K562 (cell line): ENCODE data around the gene RINL. TPM values are rescaled to one million over a fixed set of nuclear protein-coding genes. Genes with fewer than 3 reads are reported as not detected.

Experiments used
- ATF2 ChIP-seq: sonication (generic); formaldehyde crosslinking; IDR thresholded peaks from 2 replicates; pipeline ENCODE4 v1.8.1; 2022; ENCODE audit warnings: missing genetic modification reagents
- BACH1 ChIP-seq: fragments of 200-800 bp; sonication (Bioruptor generic); IDR thresholded peaks from 2 replicates; pipeline ENCODE4 v1.6.1; 2016; ENCODE audit warnings: missing genetic modification characterization, missing compliant biosample characterization
- CTCF ChIP-seq, 3 experiments: IDR thresholded peaks in 2 of 3; conservative IDR thresholded peaks in 1 of 3; 2 replicates each; pipeline ENCODE4 v1.5.1; 2011 to 2012; ENCODE audit warnings: low read length in 3 of 3, mild to moderate bottlenecking in 3 of 3, control low read depth in 2 of 3, improper control_type of control experiment in 1 of 3, inconsistent platforms in 1 of 3, low read depth in 1 of 3, mixed read lengths in 1 of 3, moderate library complexity in 1 of 3; ENCODE audit not compliant: insufficient read depth in 2 of 3
- EHMT2 ChIP-seq: fragments of 450-650 bp; IDR thresholded peaks from 2 replicates; pipeline ENCODE4 v1.6.1; 2018; ENCODE audit warnings: antibody characterized with exemption
- EZH2 ChIP-seq: IDR thresholded peaks from 2 replicates; pipeline ENCODE4 v1.6.1; 2012; ENCODE audit warnings: low read depth, mild to moderate bottlenecking, inconsistent platforms, low read length, borderline replicate concordance
- FUS ChIP-seq: fragments of 200-400 bp; formaldehyde crosslinking; optimal IDR thresholded peaks from 2 replicates; pipeline ENCODE3; 2017; ENCODE audit warnings: low read depth, low read length
- HBP1 ChIP-seq: fragments of 450-650 bp; formaldehyde crosslinking; IDR thresholded peaks from 2 replicates; pipeline ENCODE4 v1.4.0; 2022; ENCODE audit warnings: missing genetic modification characterization
- KDM5B ChIP-seq: fragments of 200-600 bp; sonication (generic); IDR thresholded peaks from 2 replicates; pipeline ENCODE4 v1.6.1; 2012; ENCODE audit warnings: low read depth, mild to moderate bottlenecking, moderate library complexity, low read length, control low read depth, inconsistent platforms; ENCODE audit not compliant: insufficient replicate concordance
- NCOA6 ChIP-seq: fragments of 450-650 bp; IDR thresholded peaks from 2 replicates; pipeline ENCODE4 v1.6.1; 2017; ENCODE audit warnings: mild to moderate bottlenecking
- PYGO2 ChIP-seq: fragments of 450-650 bp; IDR thresholded peaks from 2 replicates; pipeline ENCODE4 v1.6.1; 2016; ENCODE audit warnings: mild to moderate bottlenecking, missing genetic modification characterization, moderate library complexity, missing compliant biosample characterization
- SAFB2 ChIP-seq: fragments of 200-400 bp; formaldehyde crosslinking; IDR thresholded peaks from 2 replicates; pipeline ENCODE4 v1.6.1; 2018; ENCODE audit warnings: borderline replicate concordance, low read length, low read depth, moderate library complexity; ENCODE audit not compliant: severe bottlenecking
- SNIP1 ChIP-seq: fragments of 450-650 bp; IDR thresholded peaks from 2 replicates; pipeline ENCODE4 v1.7.1; 2017; ENCODE audit warnings: low read depth, mild to moderate bottlenecking
- TCF15 ChIP-seq: fragments of 250-450 bp; sonication (Bioruptor Pico); IDR thresholded peaks from 2 replicates; pipeline ENCODE4 v1.8.0; 2022; ENCODE audit warnings: moderate library complexity, mild to moderate bottlenecking, inconsistent platforms
- THRA ChIP-seq: fragments of 450-650 bp; IDR thresholded peaks from 2 replicates; pipeline ENCODE4 v1.6.1; 2017; ENCODE audit warnings: mild to moderate bottlenecking, moderate library complexity
- TRIM25 ChIP-seq: fragments of 450-650 bp; IDR thresholded peaks from 2 replicates; pipeline ENCODE4 v1.7.0; 2016; ENCODE audit warnings: borderline replicate concordance
- ZBTB9 ChIP-seq: fragments of 450-650 bp; formaldehyde crosslinking; IDR thresholded peaks from 2 replicates; pipeline ENCODE4 v1.4.0; 2020; ENCODE audit warnings: mild to moderate bottlenecking, moderate library complexity
- ZNF778 ChIP-seq: fragments of 450-650 bp; formaldehyde crosslinking; IDR thresholded peaks from 2 replicates; pipeline ENCODE4 v1.4.0; 2020; ENCODE audit warnings: mild to moderate bottlenecking, moderate library complexity
- ZZZ3 ChIP-seq: fragments of 450-650 bp; IDR thresholded peaks from 2 replicates; pipeline ENCODE4 v1.6.1; 2016; ENCODE audit warnings: antibody characterized with exemption, mild to moderate bottlenecking, moderate library complexity
- polyA plus RNA-seq, 8 experiments: library from polyadenylated mRNA; depleted of rRNA in 4 of 8; stranded (reverse) in 5 of 8; unstranded in 3 of 8; fragments of >200 nt; fragmentation: Nextera tagmentation in 2 of 8; fragmentation: Illumina TruSeq in 1 of 8; extraction: Ambion mirVana in 2 of 8; extraction: Trizol in 1 of 8; gene quantifications; 2 replicates each; pipeline versions ENCODE4 v1.2.1 to v1.2.3, GENCODE V29; 2011 to 2014; ENCODE audit warnings: inconsistent platforms in 1 of 8, missing spikeins in 1 of 8
- total RNA-seq, 7 experiments: library from RNA; depleted of rRNA in 6 of 7; stranded (reverse); fragments of >200 nt in 6 of 7; fragmentation: Illumina TruSeq in 2 of 7; extraction: Trizol in 2 of 7; gene quantifications; 2 replicates each; pipeline versions ENCODE4 v1.2.1 to v1.2.3, GENCODE V29; 2011 to 2021; ENCODE audit warnings: low replicate concordance in 1 of 7

RINL gene
- total and polyA plus RNA-seq, 9 of the 15 experiments (the other 6 are each of a cell fraction or from before 2014, with no cell fraction given), result 0.82 to 10.9 (median 4.9) TPM

- no peak for TF ChIP-seq CTCF (IDR thresholded peaks at IDR 0.05 in 2 of 3, conservative IDR thresholded peaks at IDR 0.05 in 1 of 3; ENCODE audit: insufficient read depth in 2 of 3, low read depth in 1 of 3, low read length in 3 of 3)
- TF ChIP-seq BACH1 (tag), result no peak
- TF ChIP-seq TCF15, result no peak
- TF ChIP-seq FUS, result no peak
- no peak for TF ChIP-seq PYGO2
- TF ChIP-seq ATF2 (CRISPR knock-in tag), result no peak; the same call in 1 of the 2 replicates
- TF ChIP-seq ZBTB9 (CRISPR knock-in tag), result no peak
- TF ChIP-seq SAFB2, result no peak
- no peak for TF ChIP-seq SNIP1
- TF ChIP-seq THRA, result no peak
- no peak for TF ChIP-seq EZH2
- 0 out of 2 replicates have a peak, but pooled peaks have one; percentile 23 for TF ChIP-seq HBP1 (CRISPR knock-in tag)
- TF ChIP-seq NCOA6, result no peak
- no peak for TF ChIP-seq ZZZ3
- TF ChIP-seq ZNF778 (CRISPR knock-in tag), result no peak
- TF ChIP-seq KDM5B, result no peak
- TF ChIP-seq TRIM25, result no peak
- TF ChIP-seq EHMT2, result no peak
These were observed 26.3 kb downstream of the RINL start (continued) for GRCh38 chr19:38851622-38852230.
